Measurements from ENCODE around the gene SSC4D.
"Not testable (repeated sequence)": the region's sequence is repeated elsewhere in the genome, so short reads cannot be mapped to it uniquely, and the experiment has no call there.

The SSC4D gene

GRCh38 chr7:76409537-76409936 lies at the start of gene SSC4D:
Gene SSC4D (minus strand): TSS chr7:76409697. CDS start chr7:76404439, 5,258 bp downstream.
- no peak for DNase-seq (ENCODE audit: low read depth in 3 of 3)

GRCh38 chr7:76458504-76458903 lies 49.0 kb upstream of the SSC4D start:
- not testable (repeated sequence) for DNase-seq (ENCODE audit: low read depth in 3 of 3)

- not testable (repeated sequence) for DNase-seq (ENCODE audit: low read depth in 3 of 3)
These were observed 47.5 kb upstream of the SSC4D start for GRCh38 chr7:76457017-76457416.

GRCh38 chr7:76445577-76446008 lies 36.1 kb upstream of the SSC4D start:
- not testable (repeated sequence) for DNase-seq (ENCODE audit: low read depth in 3 of 3)

GRCh38 chr7:76443846-76444245 lies 34.3 kb upstream of the SSC4D start:
- not testable (repeated sequence) for DNase-seq (ENCODE audit: low read depth in 3 of 3)

GRCh38 chr7:76442664-76443446 lies 33.4 kb upstream of the SSC4D start:
- not testable (repeated sequence) for DNase-seq (ENCODE audit: low read depth in 3 of 3)

- DNase-seq (ENCODE audit: low read depth in 3 of 3): not testable (repeated sequence)
These were observed 32.3 kb upstream of the SSC4D start for GRCh38 chr7:76441792-76442191.

- DNase-seq (ENCODE audit: low read depth in 3 of 3): not testable (repeated sequence)
These were observed 30.9 kb upstream of the SSC4D start for GRCh38 chr7:76440404-76440803.

GRCh38 chr7:76439120-76439888 lies 29.8 kb upstream of the SSC4D start:
- not testable (repeated sequence) for DNase-seq (ENCODE audit: low read depth in 3 of 3)

GRCh38 chr7:76437873-76438272 lies 28.4 kb upstream of the SSC4D start:
- peak; percentile 22 to 55 (median 25) for DNase-seq (ENCODE audit: low read depth in 3 of 3)

- no peak for DNase-seq (ENCODE audit: low read depth in 3 of 3)
These were observed 21.3 kb upstream of the SSC4D start for GRCh38 chr7:76430836-76431235.

GRCh38 chr7:76430211-76430610 lies 20.7 kb upstream of the SSC4D start:
- no peak for DNase-seq (ENCODE audit: low read depth in 3 of 3)

GRCh38 chr7:76428868-76429805 lies 19.6 kb upstream of the SSC4D start:
- DNase-seq (ENCODE audit: low read depth in 3 of 3): no peak

- DNase-seq (ENCODE audit: low read depth in 3 of 3): no peak
These were observed 18.8 kb upstream of the SSC4D start for GRCh38 chr7:76428149-76428823.

- DNase-seq (ENCODE audit: low read depth in 3 of 3): no peak
These were observed 18.1 kb upstream of the SSC4D start for GRCh38 chr7:76427635-76428034.

GRCh38 chr7:76426246-76426645 lies 16.7 kb upstream of the SSC4D start:
- DNase-seq (ENCODE audit: low read depth in 3 of 3): no peak

- not testable (repeated sequence) for DNase-seq (ENCODE audit: low read depth in 3 of 3)
These were observed 16.1 kb upstream of the SSC4D start for GRCh38 chr7:76425558-76425957.

GRCh38 chr7:76425156-76425555 lies 15.7 kb upstream of the SSC4D start:
- DNase-seq (ENCODE audit: low read depth in 3 of 3): no peak

- DNase-seq (ENCODE audit: low read depth in 3 of 3): no peak
These were observed 15.1 kb upstream of the SSC4D start, which contains the start of gene ZP3 for GRCh38 chr7:76424413-76425111. Gene ZP3 (plus strand): TSS chr7:76424950. CDS start chr7:76424965, 15 bp downstream.

- no peak for DNase-seq (ENCODE audit: low read depth in 3 of 3)
These were observed 14.3 kb upstream of the SSC4D start for GRCh38 chr7:76423666-76424412.
